IMR-90 (cell line): ENCODE data around the gene DOCK9. TPM values are rescaled to one million over a fixed set of nuclear protein-coding genes. Genes with fewer than 3 reads are reported as not detected.

ENCODE experiments used
- ATAC-seq: fragments of 200-7000 bp; cut with Tn5 transposase; 2 replicates; pipeline ENCODE4 v1.9.1; 2020; ENCODE audit warnings: low read depth, mild to moderate bottlenecking, moderate library complexity
- BruUV-seq: library from RNA; stranded (reverse); fragments of 400-500 nt; replicated peaks from 2 replicates; lab custom pipeline; 2021; lab: Mats Ljungman, UMichigan
- CTCF ChIA-PET: fragments of 300-600 bp; formaldehyde crosslinking; extraction: SDS; loops from one replicate; lab custom pipeline; 2021; ENCODE audit warnings: antibody characterized with exemption; lab: Yijun Ruan, JAX
- POLR2A ChIA-PET: fragments of 300-600 bp; sonication (Branson Sonifier 250); formaldehyde crosslinking; loops from one replicate; lab custom pipeline; 2022; ENCODE audit warnings: antibody characterized with exemption; ENCODE audit not compliant: unreplicated experiment; lab: Charles Lee
- DNase-seq: peaks from one replicate; pipeline ENCODE4 v3.0.0; 2013
- H2AFZ ChIP-seq: replicated peaks from 2 replicates; pipeline ENCODE3; 2013; ENCODE audit warnings: low read length, mild to moderate bottlenecking; ENCODE audit not compliant: poor library complexity
- H2AK5ac ChIP-seq: 2 replicates; pipeline ENCODE4 v1.6.1; 2013; ENCODE audit warnings: low read depth, low read length, inconsistent platforms
- H2AK9ac ChIP-seq: replicated peaks from 2 replicates; pipeline ENCODE3; 2013; ENCODE audit warnings: mild to moderate bottlenecking, low read depth, low read length, moderate library complexity; ENCODE audit not compliant: poor library complexity
- H2BK120ac ChIP-seq: 2 replicates; pipeline ENCODE4 v1.6.1; 2013; ENCODE audit warnings: low read depth, low read length, inconsistent platforms
- H2BK15ac ChIP-seq: 3 replicates; pipeline ENCODE4 v1.6.1; 2013; ENCODE audit warnings: low read depth, low read length, inconsistent platforms
- H2BK20ac ChIP-seq: 2 replicates; pipeline ENCODE4 v1.6.1; 2013; ENCODE audit warnings: low read depth, mild to moderate bottlenecking, inconsistent platforms, low read length, moderate library complexity
- H2BK5ac ChIP-seq: 2 replicates; pipeline ENCODE4 v1.6.1; 2013; ENCODE audit warnings: mild to moderate bottlenecking, low read depth, low read length, inconsistent platforms; ENCODE audit not compliant: poor library complexity, severe bottlenecking
- H3K14ac ChIP-seq: replicated peaks from 2 replicates; pipeline ENCODE4 v1.6.1; 2013; ENCODE audit warnings: low read depth, low read length, inconsistent platforms
- H3K18ac ChIP-seq: 2 replicates; pipeline ENCODE4 v1.6.1; 2013; ENCODE audit warnings: low read depth, low read length, control low read depth
- H3K23ac ChIP-seq: 2 replicates; pipeline ENCODE4 v1.6.1; 2013; ENCODE audit warnings: low read depth, low read length, inconsistent platforms
- H3K27ac ChIP-seq: 2 replicates; pipeline ENCODE4 v1.5.1; 2013; ENCODE audit warnings: mild to moderate bottlenecking, control low read depth, low read length; ENCODE audit not compliant: insufficient read depth
- H3K27me3 ChIP-seq: 2 replicates; pipeline ENCODE4 v1.6.1; 2013; ENCODE audit warnings: low read length; ENCODE audit not compliant: control insufficient read depth, insufficient read depth
- H3K36me3 ChIP-seq: 2 replicates; pipeline ENCODE4 v1.6.1; 2013; ENCODE audit warnings: low read length, mixed read lengths; ENCODE audit not compliant: control insufficient read depth, insufficient read depth
- H3K4ac ChIP-seq: 2 replicates; pipeline ENCODE4 v1.6.1; 2013; ENCODE audit warnings: low read depth, low read length, inconsistent platforms
- H3K4me1 ChIP-seq: 2 replicates; pipeline ENCODE4 v1.6.1; 2013; ENCODE audit warnings: low read length, mixed read lengths; ENCODE audit not compliant: control insufficient read depth, insufficient read depth
- H3K4me2 ChIP-seq: 2 replicates; pipeline ENCODE4 v1.6.1; 2013; ENCODE audit warnings: low read depth, mild to moderate bottlenecking, control low read depth, low read length, moderate library complexity
- H3K4me3 ChIP-seq: 2 replicates; pipeline ENCODE4 v1.5.1; 2013; ENCODE audit warnings: low read depth, mild to moderate bottlenecking, control low read depth, low read length, moderate library complexity; ENCODE audit not compliant: insufficient read depth
- H3K56ac ChIP-seq: 2 replicates; pipeline ENCODE4 v1.6.1; 2013; ENCODE audit warnings: low read length, inconsistent platforms; ENCODE audit not compliant: insufficient read depth; ENCODE audit errors: extremely low read depth
- H3K79me1 ChIP-seq, 2 experiments: 2 replicates each; pipeline ENCODE4 v1.6.1; 2013; ENCODE audit warnings: low read length in 2 of 2, inconsistent platforms in 1 of 2, low read depth in 1 of 2
- H3K9ac ChIP-seq: 2 replicates; pipeline ENCODE4 v1.6.1; 2013; ENCODE audit warnings: low read depth, low read length, control low read depth
- H3K9me1 ChIP-seq: 2 replicates; pipeline ENCODE4 v1.6.1; 2013; ENCODE audit warnings: low read length, inconsistent platforms; ENCODE audit not compliant: insufficient read depth
- H3K9me3 ChIP-seq: 2 replicates; pipeline ENCODE4 v1.6.1; 2013; ENCODE audit warnings: low read length; ENCODE audit not compliant: control insufficient read depth, insufficient read depth
- H4K20me1 ChIP-seq: 2 replicates; pipeline ENCODE4 v1.6.1; 2013; ENCODE audit warnings: low read length, inconsistent platforms; ENCODE audit not compliant: insufficient read depth
- H4K5ac ChIP-seq: 2 replicates; pipeline ENCODE4 v1.6.1; 2013; ENCODE audit warnings: mild to moderate bottlenecking, low read depth, low read length, control low read depth
- H4K8ac ChIP-seq, 2 experiments: 2 replicates each; pipeline ENCODE4 v1.6.1; 2013; ENCODE audit warnings: low read depth in 2 of 2, low read length in 2 of 2, control low read depth in 1 of 2, inconsistent platforms in 1 of 2
- H4K91ac ChIP-seq: 2 replicates; pipeline ENCODE4 v1.6.1; 2013; ENCODE audit warnings: low read depth, low read length, inconsistent platforms; ENCODE audit not compliant: insufficient read depth
- CHD1 ChIP-seq: IDR thresholded peaks from 2 replicates; pipeline ENCODE4 v1.6.1; 2012; ENCODE audit warnings: low read depth, low read length, improper control_type of control experiment
- MAZ ChIP-seq: IDR thresholded peaks from 2 replicates; pipeline ENCODE4 v1.6.1; 2012; ENCODE audit warnings: low read depth, mild to moderate bottlenecking, low read length, improper control_type of control experiment, moderate library complexity, borderline replicate concordance
- MXI1 ChIP-seq: IDR thresholded peaks from 2 replicates; pipeline ENCODE4 v1.6.1; 2012; ENCODE audit warnings: low read depth, mild to moderate bottlenecking, low read length, moderate library complexity, borderline replicate concordance
- NFE2L2 ChIP-seq: fragments of 150-350 bp; IDR thresholded peaks from 2 replicates; pipeline ENCODE4 v1.6.1; 2016; ENCODE audit warnings: low read depth, mild to moderate bottlenecking, low read length
- POLR2A ChIP-seq: IDR thresholded peaks from 2 replicates; pipeline ENCODE4 v1.6.1; 2012; ENCODE audit warnings: mild to moderate bottlenecking, low read depth, low read length
- RAD21 ChIP-seq: IDR thresholded peaks from 2 replicates; pipeline ENCODE4 v1.6.1; 2012; ENCODE audit warnings: low read length, improper control_type of control experiment
- RCOR1 ChIP-seq: IDR thresholded peaks from 2 replicates; pipeline ENCODE4 v1.6.1; 2012; ENCODE audit warnings: mild to moderate bottlenecking, low read length, improper control_type of control experiment; ENCODE audit not compliant: insufficient replicate concordance
- WGBS, 2 experiments: methylation state at CpG; one replicate each; pipeline versions ENCODE4 v1.1.5 to v1.1.7; 2013; ENCODE audit warnings: missing lambda C conversion rate in 2 of 2; ENCODE audit not compliant: insufficient read length in 1 of 2; ENCODE audit errors: extremely low coverage in 2 of 2; 5-methylcytosine and 5-hydroxymethylcytosine counted together
- dilution Hi-C: fragments of 300-500 bp; cut with HindIII; formaldehyde crosslinking; loops from one replicate; pipeline ENCODE4 v1.14.3; 2018; ENCODE audit warnings: low sequenced_read_pairs; ENCODE audit not compliant: unreplicated experiment
- in situ Hi-C: fragments of 300-500 bp; cut with MboI; formaldehyde crosslinking; loops from 3 replicates; pipeline ENCODE4 v1.14.3; 2019; ENCODE audit warnings: low sequenced_read_pairs, inconsistent platforms, mixed read lengths
- intact Hi-C: fragments of 100-400 bp; cut with micrococcal nuclease; formaldehyde crosslinking; loops from 2 replicates; pipeline ENCODE4 v1.10.0; 2022
- polyA plus RNA-seq, 3 experiments: library from polyadenylated mRNA; depleted of rRNA; stranded (reverse); fragments of >200 nt; gene quantifications; 2 replicates each; pipeline ENCODE4 v1.2.3, GENCODE V29; 2012; ENCODE audit warnings: low replicate concordance in 1 of 3
- total RNA-seq: library from RNA; depleted of rRNA; stranded (reverse); fragments of >200 nt; gene quantifications from 2 replicates; pipeline ENCODE4 v1.2.3, GENCODE V29; 2012
- TF ChIP-seq, protein P1 (sequence below): fragments of 150-350 bp; IDR thresholded peaks from 2 replicates; pipeline ENCODE4 v1.6.1; 2017; ENCODE audit warnings: mild to moderate bottlenecking, antibody characterized with exemption, low read length, low read depth
- TF ChIP-seq, protein P2 (sequence below): conservative IDR thresholded peaks from 2 replicates; pipeline ENCODE4 v1.5.1; 2012; ENCODE audit warnings: mild to moderate bottlenecking, low read depth, low read length, improper control_type of control experiment
- TF ChIP-seq, protein P3 (sequence below): fragments of 150-350 bp; IDR thresholded peaks from 2 replicates; pipeline ENCODE4 v1.6.1; 2016; ENCODE audit warnings: low read depth, mild to moderate bottlenecking, low read length, moderate library complexity, borderline replicate concordance

Gene DOCK9
- total and polyA plus RNA-seq, 2 of the 4 experiments (the other 2 are of a cell fraction), result 4.8 to 7.2 TPM

DNA sequence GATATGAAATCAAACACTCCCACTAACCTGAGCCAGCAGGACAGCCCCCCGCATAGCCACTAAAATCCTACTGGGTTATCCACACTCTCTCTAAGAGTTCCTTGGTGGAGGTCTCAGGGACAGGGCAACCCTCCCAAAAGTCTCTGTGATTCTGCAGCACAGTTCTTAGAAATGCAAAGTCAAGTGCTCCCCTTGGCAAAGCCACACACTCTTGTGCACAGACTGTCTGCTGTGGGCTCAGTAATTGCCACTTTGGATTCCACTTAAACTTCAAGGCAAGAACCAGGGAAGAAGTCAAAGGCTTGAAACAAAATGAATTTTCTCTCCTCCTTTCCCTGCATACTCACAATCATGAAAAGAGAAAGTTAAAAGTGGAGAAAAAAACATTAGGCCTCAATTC lies 61.5 kb downstream of the DOCK9 start:
- H3K27ac ChIP-seq, result no peak overlapping the region

More for the DNA sequence above, 61.5 kb downstream of the DOCK9 start:
- Histone ChIP-seq H2BK120ac (no peak overlapping the region), H3K4me3 (no peak overlapping the region), H3K4me2 (no peak overlapping the region), H2AK5ac (no peak overlapping the region), H3K4ac (no peak overlapping the region), H4K8ac (no peak overlapping the region), H4K5ac (no peak overlapping the region), H3K36me3 (no peaks in the 10 kb centered on the region), H3K4me1 (no peaks in the 10 kb centered on the region), H3K9ac (no peak overlapping the region), H4K20me1 (no peaks in the 10 kb centered on the region), H3K27me3 (no peaks in the 10 kb centered on the region), H3K14ac (no peak overlapping the region), H2AFZ (no peak overlapping the region), H3K9me3 (no peaks in the 10 kb centered on the region), H3K18ac (no peak overlapping the region), H3K79me1 (no peaks in the 10 kb centered on the region), H3K9me1 (peaks cover 7% of the 10 kb centered on the region; the same call in 1 of the 2 replicates), H3K23ac (no peak overlapping the region), H4K91ac (no peak overlapping the region), H2BK15ac (no peak overlapping the region), H2BK5ac (no peak overlapping the region), H2AK9ac (no peak overlapping the region), H2BK20ac (no peak overlapping the region), H3K56ac (no peak overlapping the region)
- CTCF ChIA-PET, result no interaction called here
- no CpG with 5 or more reads among the region's 1 CpG for WGBS, 2 experiments
- intact Hi-C loops, result no loop called here
- POLR2A ChIA-PET, result no interaction called here
- TF ChIP-seq MAZ, result no peak
- no peak for TF ChIP-seq MXI1
- TF ChIP-seq, protein P1, sequence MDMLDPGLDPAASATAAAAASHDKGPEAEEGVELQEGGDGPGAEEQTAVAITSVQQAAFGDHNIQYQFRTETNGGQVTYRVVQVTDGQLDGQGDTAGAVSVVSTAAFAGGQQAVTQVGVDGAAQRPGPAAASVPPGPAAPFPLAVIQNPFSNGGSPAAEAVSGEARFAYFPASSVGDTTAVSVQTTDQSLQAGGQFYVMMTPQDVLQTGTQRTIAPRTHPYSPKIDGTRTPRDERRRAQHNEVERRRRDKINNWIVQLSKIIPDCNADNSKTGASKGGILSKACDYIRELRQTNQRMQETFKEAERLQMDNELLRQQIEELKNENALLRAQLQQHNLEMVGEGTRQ, result no peak
- TF ChIP-seq, protein P2, sequence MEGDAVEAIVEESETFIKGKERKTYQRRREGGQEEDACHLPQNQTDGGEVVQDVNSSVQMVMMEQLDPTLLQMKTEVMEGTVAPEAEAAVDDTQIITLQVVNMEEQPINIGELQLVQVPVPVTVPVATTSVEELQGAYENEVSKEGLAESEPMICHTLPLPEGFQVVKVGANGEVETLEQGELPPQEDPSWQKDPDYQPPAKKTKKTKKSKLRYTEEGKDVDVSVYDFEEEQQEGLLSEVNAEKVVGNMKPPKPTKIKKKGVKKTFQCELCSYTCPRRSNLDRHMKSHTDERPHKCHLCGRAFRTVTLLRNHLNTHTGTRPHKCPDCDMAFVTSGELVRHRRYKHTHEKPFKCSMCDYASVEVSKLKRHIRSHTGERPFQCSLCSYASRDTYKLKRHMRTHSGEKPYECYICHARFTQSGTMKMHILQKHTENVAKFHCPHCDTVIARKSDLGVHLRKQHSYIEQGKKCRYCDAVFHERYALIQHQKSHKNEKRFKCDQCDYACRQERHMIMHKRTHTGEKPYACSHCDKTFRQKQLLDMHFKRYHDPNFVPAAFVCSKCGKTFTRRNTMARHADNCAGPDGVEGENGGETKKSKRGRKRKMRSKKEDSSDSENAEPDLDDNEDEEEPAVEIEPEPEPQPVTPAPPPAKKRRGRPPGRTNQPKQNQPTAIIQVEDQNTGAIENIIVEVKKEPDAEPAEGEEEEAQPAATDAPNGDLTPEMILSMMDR, result no peak
- no peak for TF ChIP-seq CHD1
- no peak for TF ChIP-seq POLR2A
- TF ChIP-seq, protein P3, sequence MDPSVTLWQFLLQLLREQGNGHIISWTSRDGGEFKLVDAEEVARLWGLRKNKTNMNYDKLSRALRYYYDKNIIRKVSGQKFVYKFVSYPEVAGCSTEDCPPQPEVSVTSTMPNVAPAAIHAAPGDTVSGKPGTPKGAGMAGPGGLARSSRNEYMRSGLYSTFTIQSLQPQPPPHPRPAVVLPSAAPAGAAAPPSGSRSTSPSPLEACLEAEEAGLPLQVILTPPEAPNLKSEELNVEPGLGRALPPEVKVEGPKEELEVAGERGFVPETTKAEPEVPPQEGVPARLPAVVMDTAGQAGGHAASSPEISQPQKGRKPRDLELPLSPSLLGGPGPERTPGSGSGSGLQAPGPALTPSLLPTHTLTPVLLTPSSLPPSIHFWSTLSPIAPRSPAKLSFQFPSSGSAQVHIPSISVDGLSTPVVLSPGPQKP, result no peak
- TF ChIP-seq RAD21, result no peak
- TF ChIP-seq RCOR1, result no peak
- no peak for TF ChIP-seq NFE2L2
- no peak for ATAC-seq
- DNase-seq, result no peak
- dilution Hi-C loops, result no loop called here
- in situ Hi-C loops, result no loop called here
- BruUV-seq, result no TSS peak
